Astrocyte (in vitro differentiated cells and primary cell): ENCODE measurements around the gene HAS3. TPM values are rescaled to one million over a fixed set of nuclear protein-coding genes. Genes with fewer than 3 reads are reported as not detected.

ENCODE experiments used
- DNase-seq: peaks from one replicate; pipeline ENCODE4 v3.0.0-alpha.2; 2010; ENCODE audit warnings: low read depth
- FAIRE-seq: peaks from 2 replicates; lab custom pipeline; 2011; peaks lifted over from hg19 to GRCh38; lab: Jason Lieb, UNC
- H2AFZ ChIP-seq: 2 replicates; pipeline ENCODE4 v1.6.0; 2012; ENCODE audit warnings: low read depth, low read length, inconsistent platforms
- H3K27ac ChIP-seq: 2 replicates; pipeline ENCODE4 v1.5.1; 2011; ENCODE audit warnings: low read depth, low read length, inconsistent platforms
- H3K27me3 ChIP-seq: 2 replicates; pipeline ENCODE4 v1.6.0; 2011; ENCODE audit warnings: low read length, inconsistent platforms; ENCODE audit not compliant: insufficient read depth
- H3K36me3 ChIP-seq: 2 replicates; pipeline ENCODE4 v1.5.1; 2011; ENCODE audit warnings: low read length, inconsistent platforms; ENCODE audit not compliant: insufficient read depth
- H3K4me1 ChIP-seq: 2 replicates; pipeline ENCODE4 v1.5.1; 2011; ENCODE audit warnings: low read length, inconsistent platforms; ENCODE audit not compliant: insufficient read depth
- H3K4me2 ChIP-seq: 2 replicates; pipeline ENCODE4 v1.6.0; 2012; ENCODE audit warnings: low read length, inconsistent platforms
- H3K4me3 ChIP-seq: 2 replicates; pipeline ENCODE4 v1.5.1; 2011; ENCODE audit warnings: low read depth, mild to moderate bottlenecking, low read length, inconsistent platforms; ENCODE audit not compliant: insufficient read depth
- H3K79me2 ChIP-seq: 2 replicates; pipeline ENCODE4 v1.6.0; 2012; ENCODE audit warnings: mild to moderate bottlenecking, low read length, inconsistent platforms; ENCODE audit not compliant: insufficient read depth
- H3K9ac ChIP-seq: 2 replicates; pipeline ENCODE4 v1.6.0; 2012; ENCODE audit warnings: mild to moderate bottlenecking, low read length, inconsistent platforms
- H3K9me3 ChIP-seq: 2 replicates; pipeline ENCODE4 v1.5.1; 2012; ENCODE audit warnings: low read depth, mild to moderate bottlenecking, low read length, inconsistent platforms; ENCODE audit not compliant: insufficient read depth
- H4K20me1 ChIP-seq: 2 replicates; pipeline ENCODE4 v1.6.0; 2012; ENCODE audit warnings: low read length, inconsistent platforms; ENCODE audit not compliant: insufficient read depth
- H3K27ac Mint-ChIP-seq: one replicate; pipeline ENCODE4 v1.8.0; 2021; ENCODE audit warnings: mild to moderate bottlenecking, mixed read lengths; ENCODE audit not compliant: unreplicated experiment
- H3K27me3 Mint-ChIP-seq: one replicate; pipeline ENCODE4 v1.8.0; 2021; ENCODE audit warnings: low read depth, mixed read lengths; ENCODE audit not compliant: unreplicated experiment
- H3K36me3 Mint-ChIP-seq: one replicate; pipeline ENCODE4 v1.8.0; 2021; ENCODE audit warnings: low read depth, mixed read lengths; ENCODE audit not compliant: unreplicated experiment
- H3K4me1 Mint-ChIP-seq: one replicate; pipeline ENCODE4 v1.8.0; 2021; ENCODE audit warnings: low read depth, mixed read lengths; ENCODE audit not compliant: unreplicated experiment
- H3K4me3 Mint-ChIP-seq: one replicate; pipeline ENCODE4 v1.8.0; 2021; ENCODE audit warnings: mild to moderate bottlenecking, moderate library complexity, mixed read lengths; ENCODE audit not compliant: unreplicated experiment
- H3K9me3 Mint-ChIP-seq: one replicate; pipeline ENCODE4 v1.8.0; 2021; ENCODE audit warnings: mild to moderate bottlenecking, mixed read lengths; ENCODE audit not compliant: unreplicated experiment
- CTCF ChIP-seq: IDR thresholded peaks from 2 replicates; pipeline ENCODE4 v1.5.1; 2011; ENCODE audit warnings: low read depth, mild to moderate bottlenecking, inconsistent platforms, low read length, moderate library complexity; ENCODE audit not compliant: insufficient read depth
- EZH2 ChIP-seq: IDR thresholded peaks from 2 replicates; pipeline ENCODE4 v1.6.1; 2012; ENCODE audit warnings: mild to moderate bottlenecking, low read length, inconsistent platforms; ENCODE audit not compliant: insufficient read depth
- total RNA-seq: library from RNA; stranded (reverse); gene quantifications from 2 replicates; pipeline ENCODE4 v1.2.1, GENCODE V29; 2021

HAS3 gene
- total RNA-seq, 1 donor from 2014 or later, result 2.0 TPM

GRCh38 chr16:69077251-69077650, 28.2 kb upstream of the HAS3 start:
- Histone ChIP-seq H3K4me3 (no peak overlapping the region), H3K9ac (no peak overlapping the region), H2AFZ (no peak overlapping the region), H3K79me2 (no peaks in the 10 kb centered on the region), H3K36me3 (no peaks in the 10 kb centered on the region), H3K4me2 (no peak overlapping the region), H4K20me1 (no peaks in the 10 kb centered on the region), H3K9me3 (no peaks in the 10 kb centered on the region), H3K4me1 (peaks cover 18% of the 10 kb centered on the region), H3K27ac (no peak overlapping the region), H3K27me3 (no peaks in the 10 kb centered on the region)
- Mint-ChIP-seq H3K27ac (no peak overlapping the region), H3K9me3 (peaks cover 1% of the 10 kb centered on the region), H3K36me3 (no peaks in the 10 kb centered on the region), H3K4me1 (peaks cover 11% of the 10 kb centered on the region), H3K4me3 (no peak overlapping the region), H3K27me3 (no peaks in the 10 kb centered on the region)
- FAIRE-seq (no peak), DNase-seq (peak; percentile 79)
- TF ChIP-seq CTCF, result no peak
- TF ChIP-seq EZH2, result no peak

GRCh38 chr16:69078073-69078472, 27.4 kb upstream of the HAS3 start:
- no peak for FAIRE-seq
- Mint-ChIP-seq H3K27ac (no peak overlapping the region), H3K9me3 (peaks cover 1% of the 10 kb centered on the region), H3K4me1 (peaks cover 3% of the 10 kb centered on the region), H3K27me3 (no peaks in the 10 kb centered on the region), H3K4me3 (no peak overlapping the region), H3K36me3 (no peaks in the 10 kb centered on the region)
- Histone ChIP-seq H3K27me3 (no peaks in the 10 kb centered on the region), H2AFZ (no peak overlapping the region), H3K4me3 (no peak overlapping the region), H3K9ac (no peak overlapping the region), H3K79me2 (no peaks in the 10 kb centered on the region), H4K20me1 (no peaks in the 10 kb centered on the region), H3K4me2 (no peak overlapping the region), H3K9me3 (no peaks in the 10 kb centered on the region), H3K36me3 (no peaks in the 10 kb centered on the region), H3K27ac (no peak overlapping the region), H3K4me1 (peaks cover 10% of the 10 kb centered on the region)
- DNase-seq, result no peak
- no peak for TF ChIP-seq CTCF
- TF ChIP-seq EZH2, result no peak

- Histone ChIP-seq H3K4me3 (no peak overlapping the region), H3K27me3 (no peaks in the 10 kb centered on the region), H3K36me3 (no peaks in the 10 kb centered on the region), H3K9ac (no peak overlapping the region), H3K27ac (no peak overlapping the region), H3K9me3 (no peaks in the 10 kb centered on the region), H4K20me1 (no peaks in the 10 kb centered on the region), H2AFZ (no peak overlapping the region), H3K4me1 (peaks cover 8% of the 10 kb centered on the region), H3K79me2 (no peaks in the 10 kb centered on the region), H3K4me2 (no peak overlapping the region)
- peaks cover 3% of the 10 kb centered on the region for H3K4me1 Mint-ChIP-seq
- FAIRE-seq (no peak), DNase-seq (no peak)
- no peak overlapping the region for H3K4me3 Mint-ChIP-seq
- H3K27me3 Mint-ChIP-seq, result no peaks in the 10 kb centered on the region
- no peak overlapping the region for H3K27ac Mint-ChIP-seq
- no peaks in the 10 kb centered on the region for H3K36me3 Mint-ChIP-seq
- no peak for TF ChIP-seq CTCF
- no peak for TF ChIP-seq EZH2
- H3K9me3 Mint-ChIP-seq, result peaks cover 4% of the 10 kb centered on the region
These were observed 25.8 kb upstream of the HAS3 start for GRCh38 chr16:69079697-69080096.
